WTC11 (cell line): Measurements from ENCODE around the gene SPSB4. TPM values are rescaled to one million over a fixed set of nuclear protein-coding genes. Genes with fewer than 3 reads are reported as not detected.

Experiments used
- FOXJ3 ChIP-seq: sonication (generic); formaldehyde crosslinking; IDR thresholded peaks from 2 replicates; pipeline ENCODE4 v1.9.0; 2021; ENCODE audit warnings: missing genetic modification reagents, mild to moderate bottlenecking, borderline replicate concordance
- FOXP1 ChIP-seq: sonication (generic); formaldehyde crosslinking; IDR thresholded peaks from 2 replicates; pipeline ENCODE4 v1.8.0; 2022; ENCODE audit warnings: missing genetic modification reagents, mild to moderate bottlenecking, moderate library complexity, borderline replicate concordance
- OVOL2 ChIP-seq: fragments of 250-450 bp; sonication (Bioruptor Pico); IDR thresholded peaks from 2 replicates; pipeline ENCODE4 v1.9.0; 2021; ENCODE audit warnings: mild to moderate bottlenecking, borderline replicate concordance
- RORB ChIP-seq: fragments of 250-450 bp; sonication (Bioruptor Pico); IDR thresholded peaks from 2 replicates; pipeline ENCODE4 v1.9.0; 2021; ENCODE audit warnings: mild to moderate bottlenecking
- SMAD3 ChIP-seq: sonication (generic); formaldehyde crosslinking; IDR thresholded peaks from 2 replicates; pipeline ENCODE4 v1.8.0; 2022; ENCODE audit warnings: missing genetic modification reagents, mild to moderate bottlenecking, borderline replicate concordance
- TP53 ChIP-seq: sonication (generic); formaldehyde crosslinking; IDR thresholded peaks from 2 replicates; pipeline ENCODE4 v1.8.1; 2023; ENCODE audit warnings: mild to moderate bottlenecking, missing genetic modification reagents
- ZNF138 ChIP-seq: sonication (generic); formaldehyde crosslinking; conservative IDR thresholded peaks from 2 replicates; pipeline ENCODE4 v1.8.1; 2022; ENCODE audit warnings: mild to moderate bottlenecking, moderate library complexity, missing genetic modification reagents
- total RNA-seq: library from RNA; stranded (reverse); gene quantifications from 3 replicates; pipeline ENCODE4 v1.2.3, GENCODE V29; 2021
- TF ChIP-seq, protein P1 (sequence below): fragments of 250-450 bp; sonication (Bioruptor Pico); IDR thresholded peaks from 2 replicates; pipeline ENCODE4 v1.9.0; 2021; ENCODE audit warnings: moderate library complexity, mild to moderate bottlenecking, inconsistent platforms, borderline replicate concordance
- TF ChIP-seq, protein P2 (sequence below): fragments of 250-450 bp; sonication (Bioruptor Pico); IDR thresholded peaks from 2 replicates; pipeline ENCODE4 v1.9.0; 2021; ENCODE audit warnings: mild to moderate bottlenecking
- TF ChIP-seq, protein P3 (sequence below): sonication (generic); formaldehyde crosslinking; IDR thresholded peaks from 2 replicates; pipeline ENCODE4 v1.8.0; 2022; ENCODE audit warnings: mild to moderate bottlenecking, missing genetic modification reagents
- TF ChIP-seq, protein P4 (sequence below): sonication (generic); formaldehyde crosslinking; IDR thresholded peaks from 2 replicates; pipeline ENCODE4 v1.8.0; 2022; ENCODE audit warnings: mild to moderate bottlenecking, missing genetic modification reagents
- TF ChIP-seq, protein P5 (sequence below): sonication (generic); formaldehyde crosslinking; IDR thresholded peaks from 2 replicates; pipeline ENCODE4 v1.8.1; 2022; ENCODE audit warnings: low read depth, mild to moderate bottlenecking, moderate library complexity, missing genetic modification reagents, borderline replicate concordance
- TF ChIP-seq, protein P6 (sequence below): sonication (generic); formaldehyde crosslinking; IDR thresholded peaks from 2 replicates; pipeline ENCODE4 v1.8.1; 2023; ENCODE audit warnings: mild to moderate bottlenecking, moderate library complexity, missing genetic modification reagents
- TF ChIP-seq, protein P7 (sequence below): sonication (generic); formaldehyde crosslinking; IDR thresholded peaks from 2 replicates; pipeline ENCODE4 v1.8.0; 2022; ENCODE audit warnings: mild to moderate bottlenecking, missing genetic modification reagents
- TF ChIP-seq, protein P8 (sequence below): fragments of 200-600 bp; IDR thresholded peaks from 2 replicates; pipeline ENCODE4 v1.8.0; 2022; ENCODE audit warnings: antibody characterized with exemption
- TF ChIP-seq, protein P9 (sequence below): fragments of 250-450 bp; sonication (Bioruptor Pico); IDR thresholded peaks from 2 replicates; pipeline ENCODE4 v1.8.0; 2021; ENCODE audit warnings: mild to moderate bottlenecking

SPSB4 gene
- total RNA-seq, 1 experiment from 2014 or later: 19.7 TPM

DNA sequence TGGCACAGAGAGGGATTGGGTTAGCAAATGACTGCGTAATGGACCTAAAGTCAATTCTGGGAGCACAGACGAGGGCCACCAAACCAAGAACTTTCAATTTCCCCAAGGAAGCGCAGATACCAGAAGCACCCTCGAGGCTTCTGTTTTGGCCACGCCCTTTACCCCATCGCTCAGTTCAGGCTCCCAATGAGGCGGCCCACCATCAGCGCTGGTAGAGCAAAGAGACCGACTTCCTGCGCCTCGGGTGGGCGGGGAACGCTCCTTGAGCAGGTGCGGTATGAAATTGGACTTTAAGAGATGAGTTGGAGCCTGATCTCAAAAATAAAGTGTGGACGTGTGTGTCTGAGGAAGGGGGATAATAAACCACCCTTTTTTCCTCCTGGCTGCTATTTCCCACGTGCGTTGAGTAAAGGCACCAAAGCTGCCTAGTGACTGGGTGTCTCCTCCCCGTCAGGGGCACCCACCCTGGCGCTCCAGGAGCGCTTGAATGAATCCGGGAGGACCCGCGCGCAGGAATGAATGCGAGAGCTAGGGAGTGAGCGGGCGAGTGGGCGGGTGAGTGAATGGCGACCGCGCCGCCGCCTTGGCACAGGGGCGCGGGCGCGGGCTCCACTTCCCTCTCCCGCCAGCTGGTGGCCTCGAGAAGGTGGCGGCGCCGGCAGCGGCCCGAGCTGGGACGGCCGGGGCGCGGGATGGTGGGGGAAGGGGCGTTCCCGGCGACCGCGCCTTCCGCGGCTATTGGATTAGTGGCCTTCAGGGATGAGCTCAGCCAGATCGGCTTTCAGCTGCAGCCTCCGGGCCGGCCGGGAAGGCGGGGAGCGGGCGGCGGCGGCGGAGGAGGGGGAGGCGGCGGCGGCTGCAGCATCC, at the start of gene SPSB4 (continued):
- TF ChIP-seq, protein P1, sequence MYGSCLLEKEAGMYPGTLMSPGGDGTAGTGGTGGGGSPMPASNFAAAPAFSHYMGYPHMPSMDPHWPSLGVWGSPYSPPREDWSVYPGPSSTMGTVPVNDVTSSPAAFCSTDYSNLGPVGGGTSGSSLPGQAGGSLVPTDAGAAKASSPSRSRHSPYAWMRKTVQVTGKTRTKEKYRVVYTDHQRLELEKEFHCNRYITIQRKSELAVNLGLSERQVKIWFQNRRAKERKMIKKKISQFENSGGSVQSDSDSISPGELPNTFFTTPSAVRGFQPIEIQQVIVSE (CRISPR knock-in tag): no peak
- TF ChIP-seq, protein P2, sequence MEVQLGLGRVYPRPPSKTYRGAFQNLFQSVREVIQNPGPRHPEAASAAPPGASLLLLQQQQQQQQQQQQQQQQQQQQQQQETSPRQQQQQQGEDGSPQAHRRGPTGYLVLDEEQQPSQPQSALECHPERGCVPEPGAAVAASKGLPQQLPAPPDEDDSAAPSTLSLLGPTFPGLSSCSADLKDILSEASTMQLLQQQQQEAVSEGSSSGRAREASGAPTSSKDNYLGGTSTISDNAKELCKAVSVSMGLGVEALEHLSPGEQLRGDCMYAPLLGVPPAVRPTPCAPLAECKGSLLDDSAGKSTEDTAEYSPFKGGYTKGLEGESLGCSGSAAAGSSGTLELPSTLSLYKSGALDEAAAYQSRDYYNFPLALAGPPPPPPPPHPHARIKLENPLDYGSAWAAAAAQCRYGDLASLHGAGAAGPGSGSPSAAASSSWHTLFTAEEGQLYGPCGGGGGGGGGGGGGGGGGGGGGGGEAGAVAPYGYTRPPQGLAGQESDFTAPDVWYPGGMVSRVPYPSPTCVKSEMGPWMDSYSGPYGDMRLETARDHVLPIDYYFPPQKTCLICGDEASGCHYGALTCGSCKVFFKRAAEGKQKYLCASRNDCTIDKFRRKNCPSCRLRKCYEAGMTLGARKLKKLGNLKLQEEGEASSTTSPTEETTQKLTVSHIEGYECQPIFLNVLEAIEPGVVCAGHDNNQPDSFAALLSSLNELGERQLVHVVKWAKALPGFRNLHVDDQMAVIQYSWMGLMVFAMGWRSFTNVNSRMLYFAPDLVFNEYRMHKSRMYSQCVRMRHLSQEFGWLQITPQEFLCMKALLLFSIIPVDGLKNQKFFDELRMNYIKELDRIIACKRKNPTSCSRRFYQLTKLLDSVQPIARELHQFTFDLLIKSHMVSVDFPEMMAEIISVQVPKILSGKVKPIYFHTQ: no peak
- TF ChIP-seq, protein P3, sequence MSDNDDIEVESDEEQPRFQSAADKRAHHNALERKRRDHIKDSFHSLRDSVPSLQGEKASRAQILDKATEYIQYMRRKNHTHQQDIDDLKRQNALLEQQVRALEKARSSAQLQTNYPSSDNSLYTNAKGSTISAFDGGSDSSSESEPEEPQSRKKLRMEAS (CRISPR knock-in tag): peak; percentile 49; the same call in 1 of the 2 replicates
- TF ChIP-seq, protein P4, sequence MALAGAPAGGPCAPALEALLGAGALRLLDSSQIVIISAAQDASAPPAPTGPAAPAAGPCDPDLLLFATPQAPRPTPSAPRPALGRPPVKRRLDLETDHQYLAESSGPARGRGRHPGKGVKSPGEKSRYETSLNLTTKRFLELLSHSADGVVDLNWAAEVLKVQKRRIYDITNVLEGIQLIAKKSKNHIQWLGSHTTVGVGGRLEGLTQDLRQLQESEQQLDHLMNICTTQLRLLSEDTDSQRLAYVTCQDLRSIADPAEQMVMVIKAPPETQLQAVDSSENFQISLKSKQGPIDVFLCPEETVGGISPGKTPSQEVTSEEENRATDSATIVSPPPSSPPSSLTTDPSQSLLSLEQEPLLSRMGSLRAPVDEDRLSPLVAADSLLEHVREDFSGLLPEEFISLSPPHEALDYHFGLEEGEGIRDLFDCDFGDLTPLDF (CRISPR knock-in tag): no peak
- TF ChIP-seq, protein P5, sequence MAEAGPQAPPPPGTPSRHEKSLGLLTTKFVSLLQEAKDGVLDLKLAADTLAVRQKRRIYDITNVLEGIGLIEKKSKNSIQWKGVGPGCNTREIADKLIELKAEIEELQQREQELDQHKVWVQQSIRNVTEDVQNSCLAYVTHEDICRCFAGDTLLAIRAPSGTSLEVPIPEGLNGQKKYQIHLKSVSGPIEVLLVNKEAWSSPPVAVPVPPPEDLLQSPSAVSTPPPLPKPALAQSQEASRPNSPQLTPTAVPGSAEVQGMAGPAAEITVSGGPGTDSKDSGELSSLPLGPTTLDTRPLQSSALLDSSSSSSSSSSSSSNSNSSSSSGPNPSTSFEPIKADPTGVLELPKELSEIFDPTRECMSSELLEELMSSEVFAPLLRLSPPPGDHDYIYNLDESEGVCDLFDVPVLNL: peak; percentile 64; the same call in 1 of the 2 replicates
- peak; percentile 61 for TF ChIP-seq FOXP1 (CRISPR knock-in tag)
- TF ChIP-seq TP53: no peak
- TF ChIP-seq, protein P6, sequence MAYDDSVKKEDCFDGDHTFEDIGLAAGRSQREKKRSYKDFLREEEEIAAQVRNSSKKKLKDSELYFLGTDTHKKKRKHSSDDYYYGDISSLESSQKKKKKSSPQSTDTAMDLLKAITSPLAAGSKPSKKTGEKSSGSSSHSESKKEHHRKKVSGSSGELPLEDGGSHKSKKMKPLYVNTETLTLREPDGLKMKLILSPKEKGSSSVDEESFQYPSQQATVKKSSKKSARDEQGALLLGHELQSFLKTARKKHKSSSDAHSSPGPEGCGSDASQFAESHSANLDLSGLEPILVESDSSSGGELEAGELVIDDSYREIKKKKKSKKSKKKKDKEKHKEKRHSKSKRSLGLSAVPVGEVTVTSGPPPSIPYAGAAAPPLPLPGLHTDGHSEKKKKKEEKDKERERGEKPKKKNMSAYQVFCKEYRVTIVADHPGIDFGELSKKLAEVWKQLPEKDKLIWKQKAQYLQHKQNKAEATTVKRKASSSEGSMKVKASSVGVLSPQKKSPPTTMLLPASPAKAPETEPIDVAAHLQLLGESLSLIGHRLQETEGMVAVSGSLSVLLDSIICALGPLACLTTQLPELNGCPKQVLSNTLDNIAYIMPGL (CRISPR knock-in tag): peak; percentile 1; the same call in 1 of the 2 replicates
- TF ChIP-seq SMAD3: no peak
- no peak for TF ChIP-seq FOXJ3 (CRISPR knock-in tag)
- TF ChIP-seq ZNF138 (CRISPR knock-in tag): no peak
- TF ChIP-seq, protein P7, sequence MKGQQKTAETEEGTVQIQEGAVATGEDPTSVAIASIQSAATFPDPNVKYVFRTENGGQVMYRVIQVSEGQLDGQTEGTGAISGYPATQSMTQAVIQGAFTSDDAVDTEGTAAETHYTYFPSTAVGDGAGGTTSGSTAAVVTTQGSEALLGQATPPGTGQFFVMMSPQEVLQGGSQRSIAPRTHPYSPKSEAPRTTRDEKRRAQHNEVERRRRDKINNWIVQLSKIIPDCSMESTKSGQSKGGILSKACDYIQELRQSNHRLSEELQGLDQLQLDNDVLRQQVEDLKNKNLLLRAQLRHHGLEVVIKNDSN (CRISPR knock-in tag): 0 out of 2 replicates have a peak, but pooled peaks have one; percentile 9
- TF ChIP-seq, protein P8, sequence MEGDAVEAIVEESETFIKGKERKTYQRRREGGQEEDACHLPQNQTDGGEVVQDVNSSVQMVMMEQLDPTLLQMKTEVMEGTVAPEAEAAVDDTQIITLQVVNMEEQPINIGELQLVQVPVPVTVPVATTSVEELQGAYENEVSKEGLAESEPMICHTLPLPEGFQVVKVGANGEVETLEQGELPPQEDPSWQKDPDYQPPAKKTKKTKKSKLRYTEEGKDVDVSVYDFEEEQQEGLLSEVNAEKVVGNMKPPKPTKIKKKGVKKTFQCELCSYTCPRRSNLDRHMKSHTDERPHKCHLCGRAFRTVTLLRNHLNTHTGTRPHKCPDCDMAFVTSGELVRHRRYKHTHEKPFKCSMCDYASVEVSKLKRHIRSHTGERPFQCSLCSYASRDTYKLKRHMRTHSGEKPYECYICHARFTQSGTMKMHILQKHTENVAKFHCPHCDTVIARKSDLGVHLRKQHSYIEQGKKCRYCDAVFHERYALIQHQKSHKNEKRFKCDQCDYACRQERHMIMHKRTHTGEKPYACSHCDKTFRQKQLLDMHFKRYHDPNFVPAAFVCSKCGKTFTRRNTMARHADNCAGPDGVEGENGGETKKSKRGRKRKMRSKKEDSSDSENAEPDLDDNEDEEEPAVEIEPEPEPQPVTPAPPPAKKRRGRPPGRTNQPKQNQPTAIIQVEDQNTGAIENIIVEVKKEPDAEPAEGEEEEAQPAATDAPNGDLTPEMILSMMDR: 0 out of 2 replicates have a peak, but pooled peaks have one; percentile 13
- TF ChIP-seq RORB (CRISPR knock-in tag): no peak
- no peak for TF ChIP-seq OVOL2 (CRISPR knock-in tag)
- TF ChIP-seq, protein P9, sequence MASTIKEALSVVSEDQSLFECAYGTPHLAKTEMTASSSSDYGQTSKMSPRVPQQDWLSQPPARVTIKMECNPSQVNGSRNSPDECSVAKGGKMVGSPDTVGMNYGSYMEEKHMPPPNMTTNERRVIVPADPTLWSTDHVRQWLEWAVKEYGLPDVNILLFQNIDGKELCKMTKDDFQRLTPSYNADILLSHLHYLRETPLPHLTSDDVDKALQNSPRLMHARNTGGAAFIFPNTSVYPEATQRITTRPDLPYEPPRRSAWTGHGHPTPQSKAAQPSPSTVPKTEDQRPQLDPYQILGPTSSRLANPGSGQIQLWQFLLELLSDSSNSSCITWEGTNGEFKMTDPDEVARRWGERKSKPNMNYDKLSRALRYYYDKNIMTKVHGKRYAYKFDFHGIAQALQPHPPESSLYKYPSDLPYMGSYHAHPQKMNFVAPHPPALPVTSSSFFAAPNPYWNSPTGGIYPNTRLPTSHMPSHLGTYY (CRISPR knock-in tag): no peak
